ENCODE measurements around the gene BCAR3. TPM values are rescaled to one million over a fixed set of nuclear protein-coding genes. Genes with fewer than 3 reads are reported as not detected.

BCAR3 gene
- total RNA-seq, 1 donor from 2014 or later, result 74.8 TPM

DNA sequence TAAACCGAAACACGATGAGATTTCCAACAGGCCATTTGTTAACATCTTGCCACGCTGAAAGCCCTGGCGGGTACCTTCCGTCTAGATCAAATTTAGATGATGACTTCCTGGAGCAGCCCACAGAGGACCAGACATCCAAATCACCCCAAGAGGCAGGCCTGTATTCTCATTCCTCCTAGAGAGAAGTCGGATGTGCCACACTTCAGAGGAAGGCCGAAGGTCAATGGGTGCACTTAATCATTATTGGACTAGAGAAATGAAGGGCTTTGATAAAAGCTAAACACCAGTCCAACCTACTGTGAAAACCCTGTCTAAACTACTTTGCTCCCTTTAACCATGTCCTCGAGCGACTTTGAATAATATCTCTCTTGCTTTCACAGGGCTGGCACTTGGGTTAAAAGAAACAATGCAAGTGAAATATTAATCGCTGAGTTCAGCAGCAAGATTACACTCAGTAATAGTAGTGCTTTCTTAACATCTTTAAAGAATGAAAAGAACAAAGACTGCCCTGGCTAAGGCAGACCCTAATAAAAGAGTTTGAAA, 76.5 kb downstream of the BCAR3 start:
- no peak for TF ChIP-seq CTCF (conservative IDR thresholded peaks at IDR 0.05; ENCODE audit: low read depth, low read length)
- H3K4me3 ChIP-seq (ENCODE audit: low read depth, low read length), result no peak overlapping the region
- DNase-seq (ENCODE audit: low read depth), result no peak

DNA sequence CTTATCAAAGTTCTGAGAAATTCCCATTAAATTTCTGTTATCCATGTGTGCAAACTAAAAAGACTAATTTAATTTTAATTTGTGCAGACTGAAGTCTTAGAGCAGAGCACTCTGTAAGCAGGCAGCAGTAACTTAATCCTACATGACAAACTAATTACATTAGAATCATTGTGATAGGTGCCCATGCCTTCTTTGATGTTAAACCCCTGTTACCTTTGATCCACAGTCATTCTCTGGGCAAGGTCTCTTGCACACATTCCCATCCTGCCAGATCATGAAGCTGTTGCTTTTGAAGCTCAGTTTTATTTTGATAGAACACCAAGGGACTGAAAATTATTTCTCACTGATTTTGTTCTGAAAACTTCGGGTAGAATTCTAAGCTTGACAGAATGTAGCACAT, 77.2 kb downstream of the BCAR3 start:
- no peak for DNase-seq (ENCODE audit: low read depth)
- no peak overlapping the region for H3K4me3 ChIP-seq (ENCODE audit: low read depth, low read length)
- TF ChIP-seq CTCF (conservative IDR thresholded peaks at IDR 0.05; ENCODE audit: low read depth, low read length), result no peak

GRCh38 chr1:93603601-93604000, 78.0 kb downstream of the BCAR3 start:
- no peak overlapping the region for H3K4me3 ChIP-seq (ENCODE audit: low read depth, low read length)
- no peak for DNase-seq (ENCODE audit: low read depth)
- no peak for TF ChIP-seq CTCF (conservative IDR thresholded peaks at IDR 0.05; ENCODE audit: low read depth, low read length)

DNA sequence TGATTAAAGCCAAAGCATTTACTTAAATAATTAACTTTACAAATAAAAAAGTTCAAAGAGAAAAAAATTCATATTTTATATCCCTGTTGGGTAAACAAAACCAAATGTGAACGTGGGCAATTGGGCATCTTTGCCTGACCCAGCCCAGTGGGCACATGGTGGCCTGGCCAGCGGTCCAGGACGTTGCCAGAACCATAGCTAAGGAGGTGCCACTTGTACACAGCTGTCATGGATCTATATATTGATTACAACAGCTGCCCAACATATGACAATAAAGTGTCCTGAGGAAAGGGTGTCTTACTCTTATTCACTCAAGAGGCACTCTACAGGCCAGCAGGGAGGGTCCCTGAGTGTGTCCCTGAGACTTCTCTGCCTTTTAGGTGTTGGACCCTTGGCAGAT, 78.5 kb downstream of the BCAR3 start:
- H3K4me3 ChIP-seq (ENCODE audit: low read depth, low read length), result no peak overlapping the region
- no peak for TF ChIP-seq CTCF (conservative IDR thresholded peaks at IDR 0.05; ENCODE audit: low read depth, low read length)
- DNase-seq (ENCODE audit: low read depth), result no peak

DNA sequence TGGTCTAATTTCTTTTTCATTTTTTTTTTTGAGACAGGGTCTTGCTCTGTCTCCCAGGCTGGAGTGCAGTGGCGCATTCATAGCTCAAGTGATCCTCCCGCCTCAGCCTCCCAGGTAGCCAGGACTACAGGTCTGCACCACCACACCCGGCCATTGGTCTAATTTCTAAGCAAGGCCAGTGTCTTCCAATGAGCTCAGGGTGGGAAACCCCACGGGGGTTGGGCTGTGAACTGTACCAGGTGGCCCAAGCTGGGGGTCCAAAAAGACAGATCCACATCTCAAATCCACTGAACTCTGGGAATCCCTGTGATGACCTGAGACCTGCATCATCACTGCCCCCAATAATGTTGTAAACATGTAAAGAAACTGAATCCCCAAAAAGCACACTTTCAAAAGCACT, 79.5 kb downstream of the BCAR3 start:
- H3K4me3 ChIP-seq (ENCODE audit: low read depth, low read length), result no peak overlapping the region
- no peak for DNase-seq (ENCODE audit: low read depth)
- TF ChIP-seq CTCF (conservative IDR thresholded peaks at IDR 0.05; ENCODE audit: low read depth, low read length), result no peak

DNA sequence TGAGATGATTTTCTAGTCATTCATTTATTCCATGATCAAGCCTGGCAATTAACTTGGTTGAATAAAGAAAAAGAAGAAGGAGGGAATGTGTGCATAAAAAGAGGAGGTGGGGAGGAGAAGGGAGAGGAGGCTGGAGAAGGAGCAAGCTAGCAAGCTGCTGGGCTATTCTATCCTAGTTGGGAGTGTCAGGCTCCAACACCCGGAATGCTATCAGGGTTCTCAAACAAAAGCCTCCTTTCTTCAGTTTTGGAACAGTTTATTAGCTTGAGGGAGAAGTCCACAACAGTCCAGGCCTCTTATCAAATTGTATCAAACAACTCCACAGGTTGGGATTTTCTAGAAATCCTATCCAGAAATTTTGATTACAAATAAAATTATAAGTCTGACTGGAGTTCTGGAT, 80.0 kb downstream of the BCAR3 start:
- no peak for TF ChIP-seq CTCF (conservative IDR thresholded peaks at IDR 0.05; ENCODE audit: low read depth, low read length)
- no peak overlapping the region for H3K4me3 ChIP-seq (ENCODE audit: low read depth, low read length)
- DNase-seq (ENCODE audit: low read depth), result no peak

GRCh38 chr1:93600663-93601062, 81.0 kb downstream of the BCAR3 start:
- TF ChIP-seq CTCF (conservative IDR thresholded peaks at IDR 0.05; ENCODE audit: low read depth, low read length), result no peak
- DNase-seq (ENCODE audit: low read depth), result no peak
- no peak overlapping the region for H3K4me3 ChIP-seq (ENCODE audit: low read depth, low read length)
